Memory B cell (primary cell): ENCODE data around the gene RIPK3.

Experiments
- ATAC-seq: fragments of 150-1000 bp; cut with Tn5 transposase; 2 replicates; pipeline ENCODE4 v1.10.0; 2021; ENCODE audit warnings: low read depth, mild to moderate bottlenecking, moderate library complexity
- DNase-seq, 2 donors: peaks; one replicate each; pipeline ENCODE4 v3.0.0; 2022; ENCODE audit warnings: low spot score in 2 of 2
- H3K27ac Mint-ChIP-seq: one replicate; pipeline ENCODE4 v1.8.0; 2022; ENCODE audit warnings: mild to moderate bottlenecking, moderate library complexity, mixed read lengths
- H3K27me3 Mint-ChIP-seq: one replicate; pipeline ENCODE4 v1.8.0; 2022; ENCODE audit warnings: mixed read lengths
- H3K36me3 Mint-ChIP-seq: one replicate; pipeline ENCODE4 v1.8.0; 2022; ENCODE audit warnings: mild to moderate bottlenecking, mixed read lengths
- H3K4me1 Mint-ChIP-seq: one replicate; pipeline ENCODE4 v1.8.0; 2022; ENCODE audit warnings: mixed read lengths
- H3K4me3 Mint-ChIP-seq: one replicate; pipeline ENCODE4 v1.8.0; 2022; ENCODE audit warnings: mild to moderate bottlenecking, moderate library complexity, mixed read lengths
- H3K9me3 Mint-ChIP-seq: one replicate; pipeline ENCODE4 v1.8.0; 2022; ENCODE audit warnings: mixed read lengths

The RIPK3 gene

GRCh38 chr14:24343795-24344660 lies 4.2 kb upstream of the RIPK3 start:
- no peaks in the 10 kb centered on the region for H3K9me3 Mint-ChIP-seq

DNA sequence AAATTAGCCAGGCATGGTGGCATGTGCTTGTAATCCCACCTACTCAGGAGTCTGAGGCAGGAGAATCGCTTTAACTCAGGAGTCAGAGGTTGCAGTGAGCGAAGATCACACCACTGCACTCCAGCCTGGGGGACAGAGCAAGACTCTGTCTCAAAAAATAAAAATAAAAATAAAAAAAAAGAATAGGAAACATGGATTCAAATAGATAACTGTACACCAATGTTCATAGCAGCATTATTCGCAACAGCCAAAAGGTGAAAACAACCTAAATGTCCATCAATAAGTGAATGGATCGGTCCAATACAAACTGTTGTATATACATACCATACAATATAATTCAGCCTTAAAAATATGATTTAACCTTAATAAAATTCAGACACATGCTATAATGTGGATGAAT lies 3.1 kb upstream of the RIPK3 start:
- Mint-ChIP-seq H3K36me3 (peaks cover 5% of the 10 kb centered on the region), H3K4me3 (no peak overlapping the region), H3K27me3 (peaks cover 12% of the 10 kb centered on the region), H3K9me3 (no peaks in the 10 kb centered on the region), H3K4me1 (peaks cover 11% of the 10 kb centered on the region), H3K27ac (no peak overlapping the region)
- DNase-seq (no peak), ATAC-seq (no peak)

More at GRCh38 chr14:24343795-24344660, 4.2 kb upstream of the RIPK3 start:
- DNase-seq (no peak), ATAC-seq (no peak)
- Mint-ChIP-seq H3K4me3 (no peak overlapping the region), H3K4me1 (peaks cover 5% of the 10 kb centered on the region), H3K27me3 (peaks cover 12% of the 10 kb centered on the region), H3K36me3 (no peaks in the 10 kb centered on the region), H3K27ac (no peak overlapping the region)

DNA sequence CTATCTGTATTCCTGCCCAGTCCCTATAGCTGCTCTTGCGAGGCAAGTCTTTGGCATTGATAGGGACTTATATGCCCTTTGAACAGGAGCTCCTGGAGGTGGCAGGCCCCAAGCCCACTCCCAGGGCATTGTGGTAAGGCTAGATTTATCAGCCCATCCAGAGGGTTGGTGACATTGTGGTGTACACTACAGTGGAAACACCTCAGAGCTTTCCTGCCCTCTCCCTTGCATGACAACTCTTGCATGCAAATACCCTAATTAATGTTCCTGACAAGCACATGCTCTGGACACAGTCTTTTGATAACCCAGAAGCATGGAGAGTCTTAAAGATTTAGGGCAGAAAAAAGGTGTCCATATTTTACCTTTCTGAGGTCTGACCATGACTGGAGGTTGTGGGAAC lies 815 bp upstream of the RIPK3 start:
- Mint-ChIP-seq H3K4me3 (no peak overlapping the region), H3K9me3 (no peaks in the 10 kb centered on the region), H3K4me1 (peaks cover 13% of the 10 kb centered on the region), H3K36me3 (peaks cover 20% of the 10 kb centered on the region), H3K27me3 (peaks cover 8% of the 10 kb centered on the region), H3K27ac (no peak overlapping the region)
- ATAC-seq (no peak), DNase-seq (no peak)

GRCh38 chr14:24338843-24339242 lies 948 bp downstream of the RIPK3 start:
- Mint-ChIP-seq H3K4me3 (peak overlapping the region; percentile 91), H3K36me3 (peaks cover 25% of the 10 kb centered on the region), H3K27me3 (peaks cover 9% of the 10 kb centered on the region), H3K9me3 (no peaks in the 10 kb centered on the region), H3K4me1 (peaks cover 20% of the 10 kb centered on the region), H3K27ac (no peak overlapping the region)
- DNase-seq, result no peak
- ATAC-seq, result no peak

DNA sequence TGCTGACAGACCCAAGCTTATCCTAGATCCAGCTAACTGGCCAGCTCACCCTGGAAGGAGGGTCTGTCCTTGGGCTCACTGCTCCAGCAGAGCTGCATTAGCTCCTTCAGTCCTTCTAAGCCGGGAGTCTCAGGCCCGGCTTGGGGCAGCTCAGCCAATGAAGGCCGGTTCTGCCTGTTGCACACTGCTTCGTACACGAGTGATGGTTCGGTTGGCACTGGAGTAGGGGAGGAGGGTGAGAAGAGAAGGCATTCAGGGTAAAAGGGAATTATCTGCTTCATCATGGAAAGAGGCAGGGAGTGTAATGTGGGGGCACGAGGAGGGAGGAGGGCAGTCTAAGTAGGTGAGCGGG lies 2.0 kb downstream of the RIPK3 start:
- no peak for ATAC-seq

DNA sequence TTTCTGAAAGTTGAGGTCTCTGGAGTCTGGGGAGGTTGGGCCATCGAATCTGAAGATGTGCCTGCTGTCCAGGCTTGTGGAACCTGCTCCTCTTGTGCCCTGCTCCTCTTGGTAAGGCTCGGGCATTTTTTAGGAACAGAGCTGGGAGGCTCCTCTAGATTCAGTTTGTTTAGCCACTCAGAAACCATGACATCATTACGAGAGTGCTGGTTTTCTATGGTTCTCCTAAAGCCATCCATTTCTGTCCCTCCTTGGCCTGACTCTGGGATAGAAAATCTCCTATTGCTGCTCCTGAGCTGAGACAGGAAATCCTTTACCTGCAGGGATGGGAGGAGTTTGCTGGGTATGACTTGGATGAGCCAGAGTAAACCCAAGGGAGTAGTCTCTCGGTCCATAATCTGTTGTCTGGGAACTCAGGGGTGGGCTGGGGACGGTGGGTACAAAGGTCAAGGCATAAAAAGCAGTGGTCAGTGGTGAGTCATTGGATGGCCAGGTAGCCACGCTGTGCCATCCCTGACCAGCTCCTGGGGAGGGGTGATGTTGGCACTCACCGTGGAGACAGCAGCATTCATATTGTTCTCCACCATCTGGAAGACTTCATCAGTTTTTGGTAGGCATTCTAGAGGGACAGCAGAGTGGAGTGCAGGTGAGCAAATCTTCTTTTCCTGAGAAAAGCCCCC lies 2.5 kb downstream of the RIPK3 start:
- H3K4me3 Mint-ChIP-seq, result no peak overlapping the region
- H3K9me3 Mint-ChIP-seq, result no peaks in the 10 kb centered on the region
- no peak overlapping the region for H3K27ac Mint-ChIP-seq
- DNase-seq (no peak), ATAC-seq (no peak)
- H3K27me3 Mint-ChIP-seq, result peaks cover 8% of the 10 kb centered on the region
- peaks cover 23% of the 10 kb centered on the region for H3K4me1 Mint-ChIP-seq
- peaks cover 25% of the 10 kb centered on the region for H3K36me3 Mint-ChIP-seq

More for the DNA sequence above, 2.0 kb downstream of the RIPK3 start:
- no peak overlapping the region for H3K27ac Mint-ChIP-seq
- peaks cover 20% of the 10 kb centered on the region for H3K4me1 Mint-ChIP-seq
- H3K36me3 Mint-ChIP-seq, result peaks cover 25% of the 10 kb centered on the region
- H3K9me3 Mint-ChIP-seq, result no peaks in the 10 kb centered on the region
- peaks cover 7% of the 10 kb centered on the region for H3K27me3 Mint-ChIP-seq
- no peak for DNase-seq
- H3K4me3 Mint-ChIP-seq, result peak overlapping the region; percentile 91

DNA sequence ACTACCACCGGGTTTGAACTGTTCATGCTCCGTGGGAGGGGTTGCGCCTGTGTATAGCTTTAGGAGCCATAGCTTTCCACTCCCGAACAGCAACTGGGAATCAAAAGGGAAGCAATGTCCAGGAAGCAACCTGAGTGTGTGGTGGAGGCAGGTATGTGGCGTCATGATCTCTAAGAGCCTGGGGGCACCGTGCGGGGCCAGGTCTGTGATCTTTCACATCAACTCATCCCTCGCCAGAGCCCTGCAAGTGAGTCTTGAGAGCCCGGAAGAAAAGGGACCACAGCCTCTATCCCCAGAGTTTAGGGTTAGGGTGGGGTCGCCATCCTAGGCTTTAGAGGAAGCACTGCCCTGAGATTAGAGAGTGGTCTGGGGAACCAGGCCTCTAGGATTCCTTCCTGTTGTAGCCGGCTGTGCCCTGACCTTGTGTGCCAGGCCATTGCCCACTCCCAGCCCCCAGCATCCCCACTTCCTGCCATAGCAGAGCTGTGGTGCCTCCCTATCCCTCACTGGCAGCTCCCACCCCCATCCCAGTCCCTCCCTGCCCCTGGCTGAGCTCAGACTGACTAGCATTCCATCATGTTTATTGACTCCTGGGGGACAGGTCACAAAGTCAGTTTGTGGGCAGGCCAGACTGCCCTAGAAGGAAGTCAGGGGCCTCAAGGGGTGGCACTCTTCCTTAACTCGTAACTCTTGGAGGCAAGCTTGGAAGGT lies 4.2 kb downstream of the RIPK3 start:
- no peak for ATAC-seq
- peak overlapping the region; percentile 8 for H3K4me3 Mint-ChIP-seq
- H3K27ac Mint-ChIP-seq, result no peak overlapping the region
- peaks cover 25% of the 10 kb centered on the region for H3K36me3 Mint-ChIP-seq
- no peaks in the 10 kb centered on the region for H3K9me3 Mint-ChIP-seq
- peaks cover 10% of the 10 kb centered on the region for H3K27me3 Mint-ChIP-seq
- H3K4me1 Mint-ChIP-seq, result peaks cover 27% of the 10 kb centered on the region
- DNase-seq, result no peak

DNA sequence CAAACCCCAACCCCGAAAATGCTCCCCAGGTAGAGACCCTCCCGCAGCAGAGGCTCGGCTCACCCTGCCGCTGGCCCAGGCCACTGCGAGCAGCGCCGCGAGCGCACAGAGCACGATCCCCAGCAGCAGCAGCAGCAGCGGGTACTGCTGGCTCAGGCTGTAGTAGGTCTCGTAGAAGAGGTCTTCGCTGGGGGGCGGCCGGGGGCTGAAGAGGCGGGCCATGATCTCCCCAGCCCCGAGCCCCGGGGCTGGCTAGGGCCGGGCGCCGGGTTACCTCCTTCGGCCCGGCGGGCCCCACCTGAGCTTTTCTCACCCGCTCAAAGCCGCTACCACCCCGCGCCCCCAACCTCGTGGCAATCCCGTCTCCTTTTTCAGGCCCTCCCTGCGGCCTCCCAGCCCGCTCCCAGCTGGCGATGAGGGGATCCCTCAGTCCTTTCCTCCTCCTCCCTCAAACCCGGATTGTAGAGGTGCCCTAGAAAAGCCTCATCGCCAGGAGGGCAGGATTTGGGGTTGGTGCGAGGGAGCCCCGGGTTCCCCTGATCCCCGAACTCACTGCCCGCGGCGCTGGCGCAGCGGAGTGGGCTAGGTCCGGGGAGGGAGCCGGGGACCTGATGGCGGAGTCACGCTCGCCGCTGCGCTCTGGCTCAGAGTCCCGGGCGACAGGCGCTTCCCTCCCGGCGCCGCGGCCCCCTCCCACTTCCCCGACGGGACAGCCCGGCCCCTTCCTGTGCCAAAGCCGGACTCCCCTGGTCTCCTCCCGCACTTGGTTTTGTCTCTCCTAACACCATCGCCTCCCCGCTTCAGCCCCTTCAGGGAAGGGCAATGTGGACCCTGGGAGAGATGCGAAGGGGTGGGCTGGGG lies 5.1 kb downstream of the RIPK3 start, which contains the start of gene ADCY4:
ADCY4 (minus strand) TSS at position 641 of the 861 bp plus-strand sequence; CDS start at position 222, 419 bp downstream.
- H3K4me1 Mint-ChIP-seq, result peaks cover 22% of the 10 kb centered on the region
- H3K9me3 Mint-ChIP-seq, result no peaks in the 10 kb centered on the region
- DNase-seq (peak in 1 of 2 donors; percentile 57), ATAC-seq (peak; percentile 10)
- peaks cover 10% of the 10 kb centered on the region for H3K27me3 Mint-ChIP-seq
- peak within 1 kb of the TSS; percentile 27 for H3K4me3 Mint-ChIP-seq
- H3K36me3 Mint-ChIP-seq, result peaks cover 25% of the 10 kb centered on the region
- no peak within 1 kb of the TSS for H3K27ac Mint-ChIP-seq

- ATAC-seq (peak; percentile 87), DNase-seq (peak; percentile 80 to 87)
- Mint-ChIP-seq H3K27ac (peak overlapping the region; percentile 16), H3K9me3 (no peaks in the 10 kb centered on the region), H3K27me3 (peaks cover 10% of the 10 kb centered on the region), H3K4me1 (peaks cover 21% of the 10 kb centered on the region), H3K4me3 (peak overlapping the region; percentile 87), H3K36me3 (peaks cover 16% of the 10 kb centered on the region)
Observed at GRCh38 chr14:24332268-24332993, 7.4 kb downstream of the RIPK3 start.

DNA sequence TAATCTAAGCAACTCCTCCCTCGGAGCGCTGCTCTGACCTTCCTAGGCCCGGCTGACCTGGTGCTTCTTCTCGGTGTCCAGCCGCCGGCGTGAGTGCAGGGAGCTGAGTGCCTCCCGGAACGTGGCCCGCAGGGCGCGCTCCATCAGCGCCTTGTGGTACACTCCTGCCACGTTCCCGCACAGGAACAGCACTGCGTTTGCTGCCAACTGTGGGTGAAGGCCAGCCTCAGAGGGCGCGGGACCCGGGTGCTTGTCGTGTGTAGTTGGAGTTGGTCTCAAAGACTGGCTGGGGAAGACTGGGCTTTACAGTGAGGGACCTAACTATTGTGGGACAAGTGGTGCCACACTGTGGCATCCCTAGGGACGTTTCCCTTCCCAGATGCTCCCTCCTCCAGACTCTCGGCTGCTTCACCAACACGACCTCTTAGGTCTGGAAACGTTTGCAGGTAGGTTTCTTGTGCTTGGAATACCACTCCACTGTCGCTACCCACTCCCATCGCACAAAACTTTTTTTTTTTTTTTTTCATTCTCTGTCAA lies 8.0 kb downstream of the RIPK3 start:
- peaks cover 11% of the 10 kb centered on the region for H3K36me3 Mint-ChIP-seq
- peak overlapping the region; percentile 16 for H3K27ac Mint-ChIP-seq
- peaks cover 10% of the 10 kb centered on the region for H3K27me3 Mint-ChIP-seq
- peaks cover 24% of the 10 kb centered on the region for H3K4me1 Mint-ChIP-seq
- no peaks in the 10 kb centered on the region for H3K9me3 Mint-ChIP-seq
- H3K4me3 Mint-ChIP-seq, result peak overlapping the region; percentile 87
- ATAC-seq, result no peak
- DNase-seq, result no peak

DNA sequence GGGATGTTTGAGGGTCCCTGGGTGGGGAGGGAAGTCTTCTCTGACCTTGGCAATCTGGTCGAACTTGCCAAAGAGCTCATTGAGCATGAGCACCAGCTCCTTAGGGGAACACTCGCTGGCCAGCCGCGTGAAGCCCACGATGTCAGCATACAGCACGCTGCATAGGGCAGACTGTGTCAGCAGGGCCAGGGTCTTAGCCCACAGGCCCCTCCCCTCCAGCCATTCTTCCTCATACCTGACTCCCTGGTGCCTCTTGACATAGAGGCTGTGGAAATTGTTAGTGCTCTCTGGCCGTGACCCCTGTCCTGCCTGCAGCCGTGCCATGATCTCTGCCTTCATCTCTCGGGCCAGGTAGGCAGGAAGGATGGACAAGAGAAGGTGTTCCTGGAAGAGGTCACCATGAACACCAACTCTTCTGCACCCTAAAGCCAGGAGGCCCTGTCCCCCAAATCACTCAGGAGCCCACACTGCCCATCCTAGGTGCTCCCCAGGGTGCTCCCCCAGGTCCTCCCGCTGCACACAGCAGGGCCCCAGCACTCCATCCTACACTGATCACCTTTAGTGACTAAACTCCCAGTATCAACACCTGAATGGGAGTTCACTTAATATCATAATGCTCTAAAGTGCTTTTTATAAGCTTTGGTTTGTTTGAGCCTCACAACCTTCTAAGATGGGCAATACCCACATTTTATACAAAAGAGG lies 8.7 kb downstream of the RIPK3 start:
- Mint-ChIP-seq H3K36me3 (peaks cover 6% of the 10 kb centered on the region), H3K4me1 (peaks cover 24% of the 10 kb centered on the region), H3K27me3 (peaks cover 10% of the 10 kb centered on the region), H3K9me3 (no peaks in the 10 kb centered on the region), H3K4me3 (no peak overlapping the region), H3K27ac (no peak overlapping the region)
- ATAC-seq (no peak), DNase-seq (no peak)

DNA sequence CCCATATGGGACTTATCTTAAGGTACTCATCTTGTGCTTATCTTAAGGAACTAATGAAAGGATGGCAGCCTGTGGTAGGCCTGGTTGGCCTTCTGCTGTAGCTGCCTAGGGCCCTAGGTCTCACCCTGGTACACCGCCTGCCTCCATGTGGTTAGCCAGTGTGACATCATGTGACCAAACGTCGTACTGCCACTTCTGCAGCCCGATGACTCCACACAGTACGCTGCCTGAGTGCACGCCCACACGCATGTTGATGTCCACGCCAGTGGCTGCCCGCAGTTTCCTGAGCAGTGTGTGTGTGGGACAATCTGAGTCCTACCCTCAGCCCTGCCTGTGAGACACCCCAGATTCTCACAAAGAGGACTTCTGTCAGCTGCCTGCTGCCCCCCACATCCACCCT lies 10.1 kb downstream of the RIPK3 start:
- no peak for DNase-seq
- H3K4me3 Mint-ChIP-seq, result no peak overlapping the region
- H3K36me3 Mint-ChIP-seq, result no peaks in the 10 kb centered on the region
- no peak overlapping the region for H3K27ac Mint-ChIP-seq
- peaks cover 5% of the 10 kb centered on the region for H3K27me3 Mint-ChIP-seq
- no peaks in the 10 kb centered on the region for H3K9me3 Mint-ChIP-seq
- ATAC-seq, result no peak
- H3K4me1 Mint-ChIP-seq, result peaks cover 19% of the 10 kb centered on the region
